HepG2 (cell line): Measurements from ENCODE around the gene FRMD8. TPM values are rescaled to one million over a fixed set of nuclear protein-coding genes. Genes with fewer than 3 reads are reported as not detected.

ENCODE experiments used
- BCL3 ChIP-seq: sonication (generic); formaldehyde crosslinking; IDR thresholded peaks from 2 replicates; pipeline ENCODE4 v1.5.1; 2020; ENCODE audit warnings: mild to moderate bottlenecking, missing genetic modification reagents, moderate library complexity
- CENPBD1 ChIP-seq: sonication (generic); formaldehyde crosslinking; IDR thresholded peaks from 2 replicates; pipeline ENCODE4 v1.8.0; 2022; ENCODE audit warnings: missing genetic modification reagents, low read depth, mild to moderate bottlenecking, borderline replicate concordance
- EP300 ChIP-seq, 3 experiments: sonication (generic) in 1 of 3; formaldehyde crosslinking in 1 of 3; IDR thresholded peaks; 2 replicates each; pipeline versions ENCODE4 v1.5.1 to v1.6.1; 2011 to 2020; ENCODE audit warnings: low read depth in 2 of 3, low read length in 2 of 3, borderline replicate concordance in 1 of 3, improper control_type of control experiment in 1 of 3, mild to moderate bottlenecking in 1 of 3, missing genetic modification reagents in 1 of 3, moderate library complexity in 1 of 3
- ETV5 ChIP-seq: IDR thresholded peaks from 2 replicates; pipeline ENCODE4 v1.6.1; 2018; ENCODE audit warnings: missing biosample characterization, missing genetic modification reagents, inconsistent platforms, borderline replicate concordance
- FOXC1 ChIP-seq: sonication (generic); formaldehyde crosslinking; IDR thresholded peaks from 2 replicates; pipeline ENCODE4 v1.8.0; 2022; ENCODE audit warnings: mild to moderate bottlenecking, missing genetic modification reagents, borderline replicate concordance
- IKZF5 ChIP-seq: IDR thresholded peaks from 2 replicates; pipeline ENCODE4 v1.6.1; 2018; ENCODE audit warnings: missing genetic modification reagents, mild to moderate bottlenecking, missing compliant biosample characterization
- KLF13 ChIP-seq: sonication (generic); formaldehyde crosslinking; IDR thresholded peaks from 2 replicates; pipeline ENCODE4 v1.4.0; 2020; ENCODE audit warnings: mild to moderate bottlenecking, missing genetic modification reagents
- MEIS2 ChIP-seq: sonication (generic); formaldehyde crosslinking; IDR thresholded peaks from 2 replicates; pipeline ENCODE4 v1.9.0; 2021; ENCODE audit warnings: mild to moderate bottlenecking, missing genetic modification reagents
- MIER2 ChIP-seq: IDR thresholded peaks from 2 replicates; pipeline ENCODE4 v1.6.1; 2016; ENCODE audit warnings: missing biosample characterization, missing genetic modification reagents
- PCBP2 ChIP-seq: fragments of 200-400 bp; formaldehyde crosslinking; optimal IDR thresholded peaks from 2 replicates; pipeline ENCODE3; 2018; ENCODE audit warnings: low read length, low read depth; ENCODE audit not compliant: poor library complexity, severe bottlenecking
- REXO4 ChIP-seq: sonication (generic); formaldehyde crosslinking; IDR thresholded peaks from 2 replicates; pipeline ENCODE4 v1.8.0; 2022; ENCODE audit warnings: missing genetic modification reagents, mild to moderate bottlenecking, borderline replicate concordance
- TCF12 ChIP-seq, 2 experiments: fragments of 450-650 bp in 1 of 2; sonication (generic) in 1 of 2; formaldehyde crosslinking in 1 of 2; IDR thresholded peaks; 2 replicates each; pipeline versions ENCODE4 v1.6.1 to v1.8.0; 2017 to 2022; ENCODE audit warnings: antibody characterized with exemption in 1 of 2, mild to moderate bottlenecking in 1 of 2, missing genetic modification reagents in 1 of 2, moderate library complexity in 1 of 2
- ZFAT ChIP-seq: sonication (generic); formaldehyde crosslinking; conservative IDR thresholded peaks from 2 replicates; pipeline ENCODE4 v1.8.1; 2023; ENCODE audit warnings: missing genetic modification reagents, inconsistent platforms
- ZNF230 ChIP-seq: sonication (generic); formaldehyde crosslinking; IDR thresholded peaks from 2 replicates; pipeline ENCODE4 v1.4.0; 2020; ENCODE audit warnings: mild to moderate bottlenecking, missing genetic modification reagents
- ZNF234 ChIP-seq: sonication (generic); formaldehyde crosslinking; conservative IDR thresholded peaks from 2 replicates; pipeline ENCODE4 v1.5.1; 2020; ENCODE audit warnings: mild to moderate bottlenecking, missing genetic modification reagents
- ZNF317 ChIP-seq: sonication (generic); formaldehyde crosslinking; IDR thresholded peaks from 2 replicates; pipeline ENCODE4 v1.5.0; 2020; ENCODE audit warnings: mild to moderate bottlenecking, missing genetic modification reagents
- ZNF430 ChIP-seq: sonication (generic); formaldehyde crosslinking; IDR thresholded peaks from 2 replicates; pipeline ENCODE4 v1.9.0; 2021; ENCODE audit warnings: mild to moderate bottlenecking, missing genetic modification reagents
- ZNF615 ChIP-seq: sonication (generic); formaldehyde crosslinking; IDR thresholded peaks from 2 replicates; pipeline ENCODE4 v1.5.0; 2020; ENCODE audit warnings: mild to moderate bottlenecking, missing genetic modification reagents, borderline replicate concordance
- ZNF660 ChIP-seq: sonication (generic); formaldehyde crosslinking; IDR thresholded peaks from 2 replicates; pipeline ENCODE4 v1.5.1; 2020; ENCODE audit warnings: mild to moderate bottlenecking, low read depth, missing genetic modification reagents, borderline replicate concordance
- ZNF687 ChIP-seq: sonication (generic); formaldehyde crosslinking; IDR thresholded peaks from 2 replicates; pipeline ENCODE4 v1.5.1; 2020; ENCODE audit warnings: mild to moderate bottlenecking, missing genetic modification reagents, moderate library complexity
- ZNF703 ChIP-seq: sonication (generic); formaldehyde crosslinking; IDR thresholded peaks from 2 replicates; pipeline ENCODE4 v1.5.1; 2020; ENCODE audit warnings: missing genetic modification reagents, mild to moderate bottlenecking, moderate library complexity, borderline replicate concordance
- polyA plus RNA-seq, 8 experiments: library from polyadenylated mRNA; depleted of rRNA in 3 of 8; stranded (reverse) in 7 of 8; unstranded in 1 of 8; fragments of >200 nt; fragmentation: Illumina TruSeq in 4 of 8; extraction: Trizol in 4 of 8; gene quantifications; 2 replicates each; pipeline versions ENCODE4 v1.2.1 to v1.2.3, GENCODE V29; 2011 to 2016; ENCODE audit warnings: low read depth in 4 of 8, missing spikeins in 1 of 8, mixed read lengths in 1 of 8; ENCODE audit not compliant: insufficient read depth in 1 of 8
- total RNA-seq, 5 experiments: library from RNA; depleted of rRNA; stranded (reverse); fragments of >200 nt; fragmentation: Illumina TruSeq; extraction: Trizol; gene quantifications; 2 replicates each; pipeline ENCODE4 v1.2.3, GENCODE V29; 2016; ENCODE audit warnings: low read depth in 1 of 5

FRMD8 gene
- total and polyA plus RNA-seq, 2 of the 13 experiments (the other 11 are each of a cell fraction or from before 2014, with no cell fraction given): 5.8 to 20.6 TPM

- TF ChIP-seq ZNF687 (peak; percentile 37), KLF13 (CRISPR knock-in tag) (no peak), IKZF5 (CRISPR knock-in tag) (no peak), BCL3 (CRISPR knock-in tag) (no peak), REXO4 (CRISPR knock-in tag) (no peak), TCF12 (IDR thresholded peaks at IDR 0.05) (no peak), TCF12 (CRISPR knock-in tag; IDR thresholded peaks at IDR 0.05) (0 out of 2 replicates have a peak, but pooled peaks have one; percentile 60), ETV5 (CRISPR knock-in tag) (no peak), ZNF660 (no peak), FOXC1 (CRISPR knock-in tag) (no peak), PCBP2 (no peak), ZNF317 (no peak), ZNF703 (CRISPR knock-in tag) (no peak), MIER2 (no peak), CENPBD1 (CRISPR knock-in tag) (no peak), MEIS2 (CRISPR knock-in tag) (no peak), EP300 (IDR thresholded peaks at IDR 0.05; ENCODE audit: low read depth in 2 of 2, low read length in 2 of 2) (no peak), EP300 (CRISPR knock-in tag; IDR thresholded peaks at IDR 0.05; ENCODE audit: borderline replicate concordance) (no peak), ZNF230 (peak; percentile 66; the same call in 1 of the 2 replicates), ZNF430 (CRISPR knock-in tag) (no peak), ZFAT (CRISPR knock-in tag) (no peak), ZNF615 (no peak), ZNF234 (CRISPR knock-in tag) (0 out of 2 replicates have a peak, but pooled peaks have one; percentile 41)
These were observed 31.2 kb upstream of the FRMD8 start (continued) for GRCh38 chr11:65355013-65355775.
